RWPE1 (cell line): ENCODE data around the gene ATP2A3.

Experiments
- CTCF ChIA-PET: fragments of 350-600 bp; sonication (Branson Sonifier 250); formaldehyde crosslinking; extraction: SDS; loops from one replicate; lab custom pipeline; 2021; lab: Yijun Ruan, JAX
- POLR2A ChIA-PET: fragments of 400-600 bp; formaldehyde crosslinking; extraction: SDS; loops from one replicate; lab custom pipeline; 2020; ENCODE audit warnings: antibody characterized with exemption; ENCODE audit not compliant: low non-redundant PET; lab: Yijun Ruan, JAX
- DNase-seq: peaks from one replicate; pipeline ENCODE4 v3.0.0; 2012; ENCODE audit warnings: low spot score
- H3K27ac ChIP-seq: fragments of 450-650 bp; 2 replicates; pipeline ENCODE4 v1.5.1; 2017
- TF ChIP-seq, protein P1 (sequence below): fragments of 450-650 bp; conservative IDR thresholded peaks from 2 replicates; pipeline ENCODE4 v1.5.1; 2017; ENCODE audit warnings: low read depth, mild to moderate bottlenecking

ATP2A3 gene

DNA sequence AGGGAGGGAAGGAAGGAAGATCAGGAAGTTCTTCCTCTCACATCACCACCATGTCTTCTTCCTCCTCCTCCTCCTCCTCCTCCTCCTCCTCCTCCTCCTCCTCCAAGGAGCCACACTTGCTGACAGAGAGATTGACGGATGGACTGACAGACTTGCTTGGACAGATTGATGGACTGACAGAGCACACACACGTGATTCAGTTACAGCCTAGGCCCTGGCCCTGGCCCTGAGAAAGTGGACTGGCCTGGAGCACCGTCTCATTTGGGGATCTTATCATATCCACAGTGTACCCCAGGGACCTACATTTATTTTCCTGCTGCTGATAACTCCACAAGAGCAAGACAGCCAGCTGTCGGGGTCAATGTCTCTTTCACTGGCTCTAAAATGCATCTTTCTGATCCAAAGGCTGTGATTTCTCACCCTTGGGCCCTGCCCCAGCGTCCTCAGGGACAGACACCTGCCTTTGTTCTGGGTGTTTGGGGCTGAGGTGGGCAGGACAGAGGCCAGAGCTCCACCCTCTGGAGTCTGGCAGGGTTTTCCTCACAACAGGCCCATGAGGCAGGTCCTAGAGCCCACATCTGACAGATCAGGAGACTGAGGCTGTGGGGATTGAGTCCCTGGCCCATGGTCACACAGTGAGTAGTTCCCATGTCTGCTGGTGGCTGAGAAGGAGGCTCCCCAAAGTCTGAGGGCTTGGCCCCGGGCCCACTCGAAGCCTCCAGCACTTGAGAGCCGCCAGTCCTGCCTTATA, 45.7 kb downstream of the ATP2A3 start:
- ChIA-PET CTCF (no interaction called here), POLR2A (no interaction called here)
- no peak for DNase-seq
- H3K27ac ChIP-seq = peak overlapping the region; percentile 14; the same call in 1 of the 2 replicates
- TF ChIP-seq, protein P1, sequence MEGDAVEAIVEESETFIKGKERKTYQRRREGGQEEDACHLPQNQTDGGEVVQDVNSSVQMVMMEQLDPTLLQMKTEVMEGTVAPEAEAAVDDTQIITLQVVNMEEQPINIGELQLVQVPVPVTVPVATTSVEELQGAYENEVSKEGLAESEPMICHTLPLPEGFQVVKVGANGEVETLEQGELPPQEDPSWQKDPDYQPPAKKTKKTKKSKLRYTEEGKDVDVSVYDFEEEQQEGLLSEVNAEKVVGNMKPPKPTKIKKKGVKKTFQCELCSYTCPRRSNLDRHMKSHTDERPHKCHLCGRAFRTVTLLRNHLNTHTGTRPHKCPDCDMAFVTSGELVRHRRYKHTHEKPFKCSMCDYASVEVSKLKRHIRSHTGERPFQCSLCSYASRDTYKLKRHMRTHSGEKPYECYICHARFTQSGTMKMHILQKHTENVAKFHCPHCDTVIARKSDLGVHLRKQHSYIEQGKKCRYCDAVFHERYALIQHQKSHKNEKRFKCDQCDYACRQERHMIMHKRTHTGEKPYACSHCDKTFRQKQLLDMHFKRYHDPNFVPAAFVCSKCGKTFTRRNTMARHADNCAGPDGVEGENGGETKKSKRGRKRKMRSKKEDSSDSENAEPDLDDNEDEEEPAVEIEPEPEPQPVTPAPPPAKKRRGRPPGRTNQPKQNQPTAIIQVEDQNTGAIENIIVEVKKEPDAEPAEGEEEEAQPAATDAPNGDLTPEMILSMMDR = no peak

DNA sequence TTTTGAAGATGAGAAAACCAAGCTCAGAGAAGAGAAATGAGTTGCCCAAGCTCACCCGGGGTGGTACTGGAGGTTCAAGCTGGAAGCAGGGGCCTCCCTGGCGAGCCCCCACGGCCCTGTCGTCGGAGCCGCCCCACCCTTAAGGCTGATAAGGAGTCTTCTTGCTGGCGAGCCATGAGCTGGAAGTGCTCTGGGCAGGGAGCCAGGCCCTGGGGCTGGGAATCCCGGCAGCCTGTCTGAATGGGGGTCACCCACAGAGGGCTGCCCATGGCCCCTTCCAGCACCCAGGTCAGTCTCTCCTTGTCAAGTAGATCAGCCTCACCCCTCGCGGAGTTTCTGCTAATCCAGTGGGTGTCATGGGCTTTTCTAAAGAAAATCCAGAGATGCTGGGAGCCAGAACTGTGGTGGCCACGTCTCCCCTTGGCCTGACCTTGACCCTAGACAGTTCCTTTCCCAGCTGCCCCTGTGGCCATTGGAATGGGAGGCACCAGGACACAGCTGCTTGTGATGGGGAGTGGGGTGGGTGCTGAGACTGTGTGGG, 46.8 kb downstream of the ATP2A3 start:
- no peak overlapping the region for H3K27ac ChIP-seq
- no peak for DNase-seq
- CTCF ChIA-PET = no interaction called here
- TF ChIP-seq, protein P1 = no peak
- POLR2A ChIA-PET = no interaction called here

DNA sequence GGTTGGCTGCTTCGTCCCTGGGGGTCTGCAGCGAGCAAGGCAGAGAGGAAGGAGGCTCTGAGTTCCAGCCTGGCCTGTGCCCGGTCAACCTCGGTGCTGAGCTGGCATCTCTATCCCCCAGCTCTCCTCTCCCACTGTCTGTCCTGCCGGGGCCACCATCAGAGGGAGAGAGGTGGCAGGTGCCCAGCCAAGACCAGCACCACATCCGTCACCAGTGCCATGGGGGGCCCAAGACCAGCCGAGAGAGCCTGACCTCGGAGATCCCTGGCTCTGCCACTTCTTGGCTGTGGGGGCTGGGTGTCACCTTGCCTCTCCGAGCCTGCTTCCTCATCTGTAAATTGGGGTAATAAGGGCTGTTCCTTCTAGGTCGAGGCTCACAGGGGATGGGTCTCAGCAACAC, 47.4 kb downstream of the ATP2A3 start:
- no peak for DNase-seq
- ChIA-PET CTCF (interaction anchor here (0.9 kb wide), 1 partner anchor 333 kb away, joined by 4 read pairs; no protein-coding TSS in a partner anchor), POLR2A (no interaction called here)
- no peak overlapping the region for H3K27ac ChIP-seq
- TF ChIP-seq, protein P1 = no peak

DNA sequence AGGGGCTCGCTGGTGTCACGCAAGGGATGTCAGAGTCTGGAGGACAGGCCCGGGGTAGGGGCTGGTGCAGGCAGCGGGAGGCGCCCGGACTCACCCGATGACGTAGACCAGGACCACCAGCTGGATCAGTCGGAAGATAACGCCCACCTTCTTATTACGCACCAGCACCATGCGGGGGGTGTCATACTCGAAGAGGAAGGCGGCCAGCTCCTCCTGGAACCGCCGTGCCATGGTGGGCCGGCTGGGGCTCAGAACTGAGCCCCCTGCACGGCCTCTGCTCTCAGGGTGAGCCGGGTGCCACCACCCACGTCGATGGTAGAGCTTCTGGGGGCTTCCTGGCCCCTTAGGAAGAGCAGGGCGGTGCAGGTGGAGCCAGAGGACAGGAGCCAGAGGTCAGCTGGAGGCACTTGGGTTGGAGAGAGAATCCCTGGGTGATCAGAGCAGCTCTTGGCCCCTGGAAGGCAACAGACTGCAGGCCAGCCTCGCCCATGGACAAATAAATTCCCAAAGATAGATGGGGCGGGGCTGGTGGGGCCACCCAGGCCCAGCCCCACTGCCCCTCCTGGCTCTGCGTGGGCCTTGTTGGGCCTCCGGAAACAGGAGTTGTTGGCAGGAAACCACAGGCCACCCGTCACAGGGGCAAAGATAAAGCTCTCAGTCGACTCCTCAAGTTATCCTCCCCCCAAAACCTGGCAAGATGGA, 48.1 kb downstream of the ATP2A3 start, which contains the start of gene P2RX1:
P2RX1 (minus strand) TSS at position 471 of the 702 bp plus-strand sequence; CDS start at position 231, 240 bp downstream.
- POLR2A ChIA-PET = no interaction called here
- CTCF ChIA-PET = interaction anchor here (0.7 to 0.9 kb wide), 2 partner anchors 164 to 333 kb away, joined by 3 to 4 read pairs; no protein-coding TSS in a partner anchor
- H3K27ac ChIP-seq = no peak within 1 kb of the TSS
- DNase-seq = no peak
- TF ChIP-seq, protein P1 = no peak

DNA sequence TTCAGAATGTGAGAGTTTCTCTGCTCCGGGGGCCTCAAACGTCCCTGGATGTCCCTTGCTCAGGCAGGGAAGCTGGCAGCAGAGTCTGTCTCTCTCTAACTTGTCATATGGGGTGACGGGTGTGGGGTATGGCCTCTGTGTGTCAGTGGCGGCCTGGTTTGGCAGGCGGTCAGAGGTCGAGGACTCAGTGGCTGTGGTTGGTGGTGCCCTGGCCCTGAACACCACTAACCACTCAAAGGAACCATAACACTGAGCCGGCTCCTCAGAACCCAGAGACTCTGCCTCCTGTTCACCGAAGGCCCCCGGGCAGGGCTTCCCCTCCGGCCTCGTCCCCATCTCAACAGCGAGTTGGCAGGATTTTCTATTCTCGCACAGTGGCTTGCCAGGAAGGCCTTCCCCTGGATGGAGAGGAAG, 48.6 kb downstream of the ATP2A3 start:
- no peak for DNase-seq
- ChIA-PET CTCF (interaction anchor here (0.6 to 0.7 kb wide), 2 partner anchors 12 to 165 kb away, joined by 3 read pairs; no protein-coding TSS in a partner anchor), POLR2A (no interaction called here)
- no peak overlapping the region for H3K27ac ChIP-seq
- TF ChIP-seq, protein P1 = no peak

DNA sequence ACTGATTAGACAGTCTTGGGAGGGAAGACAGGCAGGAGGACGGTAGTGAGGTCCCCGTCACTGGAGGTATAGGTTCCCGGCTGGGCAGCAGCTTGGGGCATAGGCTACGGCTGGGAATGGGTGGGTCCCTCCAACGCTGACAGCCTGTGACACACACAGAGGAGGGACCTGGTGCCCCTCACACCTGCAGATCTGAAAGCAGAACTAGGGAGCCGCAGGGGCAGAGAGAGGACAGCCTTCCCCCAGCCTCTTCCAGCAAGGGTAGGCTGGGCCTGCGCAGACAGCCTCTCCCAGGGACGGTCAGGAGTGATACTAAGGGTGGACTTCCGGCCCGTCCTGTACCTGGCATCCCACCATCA, 49.9 kb downstream of the ATP2A3 start:
- DNase-seq = no peak

More for the DNA sequence above, 49.9 kb downstream of the ATP2A3 start:
- TF ChIP-seq, protein P1 = no peak
- POLR2A ChIA-PET = no interaction called here
- CTCF ChIA-PET = interaction anchor here (0.6 to 2.7 kb wide), 26 partner anchors 10 to 1060 kb away, joined by 3 to 23 read pairs (median 4); no protein-coding TSS in a partner anchor
- no peak overlapping the region for H3K27ac ChIP-seq
